22Rv1 (cell line): ENCODE data around the gene EGLN3.
"Not testable (repeated sequence)": the region's sequence is repeated elsewhere in the genome, so short reads cannot be mapped to it uniquely, and the experiment has no call there.

ENCODE experiments used
- H3K27ac ChIP-seq: fragments of 450-650 bp; 2 replicates; pipeline ENCODE4 v1.5.1; 2017
- ZFX ChIP-seq: fragments of 450-650 bp; IDR thresholded peaks from 2 replicates; pipeline ENCODE4 v1.6.1; 2017; ENCODE audit warnings: antibody characterized with exemption, borderline replicate concordance
- TF ChIP-seq, protein P1 (sequence below): fragments of 450-650 bp; IDR thresholded peaks from 2 replicates; pipeline ENCODE4 v1.5.1; 2017; ENCODE audit warnings: mild to moderate bottlenecking

The EGLN3 gene

DNA sequence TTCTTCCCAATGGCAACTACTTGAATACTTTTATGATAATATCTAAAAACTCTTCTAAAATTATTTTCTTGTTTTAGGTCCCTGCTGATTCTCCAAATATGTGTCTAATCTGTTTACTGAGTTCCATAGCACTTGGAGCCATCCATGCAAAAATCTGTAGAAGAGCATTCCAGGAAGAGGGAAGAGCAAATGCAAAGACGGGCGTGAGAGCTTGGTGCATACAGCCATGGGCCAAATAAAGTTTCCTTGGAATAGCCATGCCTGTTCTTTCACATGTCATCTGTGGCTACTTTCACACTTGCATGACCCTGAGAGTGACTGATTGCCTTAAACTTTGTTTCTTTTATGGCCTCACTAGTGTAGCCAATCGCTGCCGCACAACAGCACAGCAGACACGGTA is 13.0 kb upstream of the EGLN3 start:
- no peak overlapping the region for H3K27ac ChIP-seq
- no peak for TF ChIP-seq ZFX
- TF ChIP-seq, protein P1, sequence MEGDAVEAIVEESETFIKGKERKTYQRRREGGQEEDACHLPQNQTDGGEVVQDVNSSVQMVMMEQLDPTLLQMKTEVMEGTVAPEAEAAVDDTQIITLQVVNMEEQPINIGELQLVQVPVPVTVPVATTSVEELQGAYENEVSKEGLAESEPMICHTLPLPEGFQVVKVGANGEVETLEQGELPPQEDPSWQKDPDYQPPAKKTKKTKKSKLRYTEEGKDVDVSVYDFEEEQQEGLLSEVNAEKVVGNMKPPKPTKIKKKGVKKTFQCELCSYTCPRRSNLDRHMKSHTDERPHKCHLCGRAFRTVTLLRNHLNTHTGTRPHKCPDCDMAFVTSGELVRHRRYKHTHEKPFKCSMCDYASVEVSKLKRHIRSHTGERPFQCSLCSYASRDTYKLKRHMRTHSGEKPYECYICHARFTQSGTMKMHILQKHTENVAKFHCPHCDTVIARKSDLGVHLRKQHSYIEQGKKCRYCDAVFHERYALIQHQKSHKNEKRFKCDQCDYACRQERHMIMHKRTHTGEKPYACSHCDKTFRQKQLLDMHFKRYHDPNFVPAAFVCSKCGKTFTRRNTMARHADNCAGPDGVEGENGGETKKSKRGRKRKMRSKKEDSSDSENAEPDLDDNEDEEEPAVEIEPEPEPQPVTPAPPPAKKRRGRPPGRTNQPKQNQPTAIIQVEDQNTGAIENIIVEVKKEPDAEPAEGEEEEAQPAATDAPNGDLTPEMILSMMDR, result no peak

DNA sequence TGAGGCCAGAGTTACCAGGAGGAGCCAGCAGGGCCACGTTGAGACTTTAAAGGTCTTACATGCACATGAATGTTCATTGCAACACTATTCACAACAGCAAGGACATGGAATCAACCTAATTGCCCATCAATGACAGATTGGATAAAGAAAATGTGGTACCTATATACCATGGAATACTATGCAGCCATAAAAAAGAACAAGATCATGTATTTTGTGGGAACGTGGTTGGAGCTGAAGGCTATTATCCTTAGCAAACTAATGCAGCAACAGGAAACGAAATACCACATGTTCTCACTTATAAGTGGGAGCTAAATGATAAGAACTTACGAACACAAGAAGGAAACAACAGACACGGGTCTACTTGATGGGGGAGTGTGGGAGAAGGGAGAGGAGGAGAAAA is 11.6 kb upstream of the EGLN3 start:
- not testable (repeated sequence) for H3K27ac ChIP-seq

DNA sequence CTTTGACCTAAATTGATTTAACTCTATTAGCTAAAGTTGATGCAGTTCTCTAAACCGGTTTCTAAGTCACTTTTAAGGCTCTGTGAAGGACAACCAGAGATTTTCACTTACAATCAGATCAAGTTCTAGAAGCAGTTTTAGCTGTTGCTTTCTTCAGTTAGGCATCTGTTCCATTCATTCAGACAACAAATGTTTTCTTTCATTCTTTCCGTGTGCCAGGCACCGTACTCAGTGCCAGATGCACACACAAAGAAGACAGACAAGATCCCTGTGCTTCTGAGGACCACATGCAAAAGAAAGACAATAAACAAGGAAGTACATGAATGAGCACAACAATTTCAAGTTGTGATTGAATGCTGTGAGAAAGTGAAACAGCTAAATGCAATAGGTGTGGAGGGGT is 11.1 kb upstream of the EGLN3 start:
- no peak overlapping the region for H3K27ac ChIP-seq
- TF ChIP-seq, protein P1, result no peak
- no peak for TF ChIP-seq ZFX

DNA sequence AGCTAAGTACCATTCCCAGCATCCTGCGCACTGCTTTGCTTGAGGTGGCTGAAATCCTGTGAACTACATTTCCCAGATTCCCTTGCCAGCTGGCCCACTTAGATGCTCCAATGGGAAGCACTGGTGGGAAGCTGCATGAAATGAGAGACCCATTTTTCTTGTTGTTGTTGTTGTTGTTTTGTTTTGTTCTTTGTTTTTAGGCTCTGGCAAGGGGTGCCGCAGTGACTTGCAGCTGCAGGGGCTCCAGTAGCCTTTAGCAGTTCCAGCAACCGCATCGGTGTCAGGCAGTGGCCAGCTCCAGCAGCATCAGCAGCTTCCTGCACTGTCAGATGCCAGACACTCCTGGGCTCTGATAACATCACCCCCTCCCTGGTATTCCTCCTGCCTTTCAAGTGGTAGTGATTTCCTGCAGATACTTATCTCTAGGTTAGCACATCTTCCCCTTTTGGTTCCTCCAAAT is 8.8 kb upstream of the EGLN3 start:
- H3K27ac ChIP-seq, result no peak overlapping the region
- TF ChIP-seq, protein P1, result no peak
- no peak for TF ChIP-seq ZFX

DNA sequence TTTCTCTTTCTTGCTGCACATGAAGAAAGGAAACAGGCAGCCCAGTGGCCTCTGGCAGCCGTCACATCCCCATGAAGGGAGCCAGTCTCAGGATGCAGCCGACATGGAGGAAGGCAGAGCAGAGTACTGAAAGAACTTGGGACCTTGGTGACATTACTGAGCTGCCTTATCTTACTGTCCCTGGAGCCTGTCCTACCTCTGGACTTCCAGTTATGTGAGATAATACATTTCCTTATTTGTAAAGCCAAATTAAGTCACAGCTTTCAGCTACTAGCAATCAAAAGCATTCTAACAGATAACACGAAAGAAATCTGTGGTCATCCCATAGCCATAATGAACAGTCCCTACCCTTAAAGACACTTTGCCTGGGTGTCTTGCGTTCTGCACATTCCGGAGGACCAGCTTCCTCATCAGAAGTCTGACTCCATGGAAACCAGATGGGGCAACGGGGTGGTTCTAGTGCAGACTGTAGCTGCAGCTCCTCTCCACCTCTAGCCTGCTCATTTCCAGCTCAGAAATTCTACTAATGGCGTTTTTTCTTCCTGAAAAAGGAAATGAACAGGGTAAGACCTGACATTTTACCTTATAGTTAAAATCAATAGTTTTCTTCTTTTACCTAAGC is 7.8 kb upstream of the EGLN3 start:
- TF ChIP-seq, protein P1, result no peak
- TF ChIP-seq ZFX, result no peak
- no peak overlapping the region for H3K27ac ChIP-seq

DNA sequence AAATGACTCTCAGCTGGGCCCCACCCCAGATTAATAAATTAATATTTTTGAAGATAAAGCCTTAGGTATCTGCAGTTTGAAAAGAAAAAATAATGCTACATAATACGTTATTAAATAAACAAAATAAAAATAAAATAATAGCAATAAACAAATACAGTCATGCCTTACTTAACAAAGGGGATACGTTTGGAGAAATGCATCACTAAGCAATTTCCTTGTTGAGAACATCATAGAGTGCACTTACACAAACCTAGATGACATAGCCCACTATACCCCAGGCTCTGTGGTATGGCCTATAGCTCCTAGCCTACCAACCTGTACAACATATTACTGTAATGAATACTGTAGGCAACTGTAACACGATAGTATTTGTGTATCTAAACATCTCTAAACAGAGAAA is 7.1 kb upstream of the EGLN3 start:
- TF ChIP-seq ZFX, result no peak
- TF ChIP-seq, protein P1, result no peak
- H3K27ac ChIP-seq, result no peak overlapping the region

DNA sequence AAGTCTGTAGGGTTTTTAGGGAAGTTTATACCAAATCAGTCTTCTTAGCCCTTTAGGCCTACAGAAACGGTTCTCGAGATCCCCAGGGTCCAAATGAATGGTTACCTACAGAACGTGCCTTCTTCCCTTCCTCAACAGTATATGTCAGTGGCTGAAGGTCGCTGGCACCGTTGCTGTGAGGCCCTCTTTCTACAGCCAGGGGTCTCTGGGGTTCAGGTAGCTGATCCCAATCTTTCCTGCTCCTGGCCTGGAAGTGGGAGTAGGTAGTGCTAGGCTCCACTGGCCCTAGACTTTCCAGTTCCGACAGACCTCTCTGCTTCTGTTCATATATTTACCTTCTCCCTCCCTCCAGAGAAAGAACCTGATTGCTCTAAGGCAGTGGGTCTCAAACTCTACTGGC is 6.4 kb upstream of the EGLN3 start:
- H3K27ac ChIP-seq, result no peak overlapping the region
- TF ChIP-seq, protein P1, result no peak
- TF ChIP-seq ZFX, result no peak

DNA sequence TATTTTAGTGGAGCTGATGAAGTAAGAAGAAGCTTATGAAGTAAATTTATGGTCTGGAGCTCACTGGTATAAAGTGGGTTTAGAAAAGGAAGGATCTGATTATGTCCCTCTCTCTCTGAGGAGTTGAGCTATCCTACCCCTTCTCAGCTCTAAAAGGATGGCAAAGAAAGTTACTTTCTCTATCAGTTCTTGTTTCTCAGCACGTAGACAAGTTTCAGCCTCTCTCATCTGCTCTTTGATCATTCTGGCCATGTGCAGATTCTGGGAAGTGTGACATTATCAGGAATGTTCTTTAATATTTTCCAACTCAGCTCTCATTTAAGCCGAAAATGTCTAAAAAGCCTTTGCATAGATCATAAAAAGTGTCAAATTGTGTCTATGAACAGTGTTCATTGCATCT is 5.8 kb upstream of the EGLN3 start:
- TF ChIP-seq, protein P1, result no peak
- TF ChIP-seq ZFX, result no peak

More for the DNA sequence above, 5.8 kb upstream of the EGLN3 start:
- H3K27ac ChIP-seq, result no peak overlapping the region
